H1 (cell line): Measurements from ENCODE around the gene CFAP65. TPM values are rescaled to one million over a fixed set of nuclear protein-coding genes. Genes with fewer than 3 reads are reported as not detected.

Experiments
- CEBPB ChIP-seq: IDR thresholded peaks from 2 replicates; pipeline ENCODE4 v1.6.1; 2012; ENCODE audit warnings: low read depth, low read length
- CTBP2 ChIP-seq: IDR thresholded peaks from 2 replicates; pipeline ENCODE4 v1.7.0; 2011; ENCODE audit warnings: borderline replicate concordance, mild to moderate bottlenecking, moderate library complexity, mixed read lengths, low read length; ENCODE audit not compliant: insufficient read depth, insufficient read length
- GTF2F1 ChIP-seq: IDR thresholded peaks from 2 replicates; pipeline ENCODE4 v1.6.1; 2012; ENCODE audit warnings: low read depth, low read length, improper control_type of control experiment, borderline replicate concordance
- HDAC6 ChIP-seq: IDR thresholded peaks from one replicate; pipeline ENCODE4 v1.7.1; 2012; ENCODE audit warnings: low read depth, mild to moderate bottlenecking, inconsistent platforms, low read length, moderate library complexity
- KDM1A ChIP-seq: fragments of 200-600, 300-600 bp; sonication (generic); IDR thresholded peaks from 2 replicates; pipeline ENCODE4 v1.7.1; 2016; ENCODE audit warnings: mild to moderate bottlenecking, low read length, borderline replicate concordance
- NANOG ChIP-seq: IDR thresholded peaks from 2 replicates; pipeline ENCODE4 v1.6.1; 2011; ENCODE audit warnings: low read length, low read depth, mild to moderate bottlenecking, inconsistent platforms; ENCODE audit not compliant: insufficient read depth, poor library complexity, severe bottlenecking
- PHF8 ChIP-seq: fragments of 200-600 bp; sonication (generic); conservative IDR thresholded peaks from 2 replicates; pipeline ENCODE4 v1.7.1; 2012; ENCODE audit warnings: low read depth, mild to moderate bottlenecking, inconsistent platforms, low read length, moderate library complexity
- RBBP5 ChIP-seq: IDR thresholded peaks from 2 replicates; pipeline ENCODE4 v1.7.1; 2012; ENCODE audit warnings: low read depth, mild to moderate bottlenecking, inconsistent platforms, low read length, moderate library complexity, borderline replicate concordance
- RXRA ChIP-seq: IDR thresholded peaks from 2 replicates; pipeline ENCODE4 v1.6.1; 2011; ENCODE audit warnings: low read depth, mild to moderate bottlenecking, low read length, moderate library complexity; ENCODE audit not compliant: insufficient read depth
- SIRT6 ChIP-seq: IDR thresholded peaks from one replicate; pipeline ENCODE4 v1.7.1; 2012; ENCODE audit warnings: low read length, inconsistent platforms
- SP4 ChIP-seq: IDR thresholded peaks from 2 replicates; pipeline ENCODE4 v1.6.1; 2012; ENCODE audit warnings: low read length, inconsistent platforms
- SRF ChIP-seq: IDR thresholded peaks from 2 replicates; pipeline ENCODE4 v1.6.1; 2011; ENCODE audit warnings: mild to moderate bottlenecking, low read depth, low read length, moderate library complexity
- SUZ12 ChIP-seq: fragments of 200-600 bp; sonication (generic); IDR thresholded peaks from 2 replicates; pipeline ENCODE4 v1.6.1; 2012; ENCODE audit warnings: mild to moderate bottlenecking, inconsistent platforms, low read length, moderate library complexity, mixed read lengths
- polyA plus RNA-seq, 7 experiments: library from polyadenylated mRNA; depleted of rRNA in 3 of 7; stranded (reverse) in 5 of 7; unstranded in 2 of 7; fragments of >200 nt in 5 of 7; fragments of 200-250 nt in 2 of 7; gene quantifications; 1 replicate in 5 of 7; 2 replicates in 1 of 7; 4 replicates in 1 of 7; pipeline versions ENCODE4 v1.2.1 to v1.2.3, GENCODE V29; 2011 to 2013; ENCODE audit warnings: missing spikeins in 2 of 7, mixed read lengths in 2 of 7
- total RNA-seq: library from RNA; stranded (reverse); fragmentation: NEBNext Ultra II Directional; extraction: Animal tissue kit (Norgen Biotek cat#: 25700); gene quantifications from 2 replicates; pipeline ENCODE4 v1.2.1, GENCODE V29; 2021
- TF ChIP-seq, protein P1 (sequence below), 3 experiments: IDR thresholded peaks; 1 replicate in 2 of 3; 2 replicates in 1 of 3; pipeline versions ENCODE4 v1.5.1 to v1.6.1; 2011; ENCODE audit warnings: low read length in 3 of 3, mild to moderate bottlenecking in 3 of 3, inconsistent platforms in 2 of 3, low read depth in 1 of 3, moderate library complexity in 1 of 3; ENCODE audit not compliant: insufficient read depth in 1 of 3; ENCODE audit errors: control extremely low read depth in 1 of 3
- TF ChIP-seq, protein P2 (sequence below): IDR thresholded peaks from 2 replicates; pipeline ENCODE4 v1.6.1; 2012; ENCODE audit warnings: inconsistent platforms
- TF ChIP-seq, protein P3 (sequence below): IDR thresholded peaks from 2 replicates; pipeline ENCODE4 v1.6.1; 2012; ENCODE audit warnings: inconsistent platforms

CFAP65 gene
- total and polyA plus RNA-seq, 2 of the 8 experiments (the other 6 are each of a cell fraction or from before 2014, with no cell fraction given): 0.19 to 0.45 TPM

DNA sequence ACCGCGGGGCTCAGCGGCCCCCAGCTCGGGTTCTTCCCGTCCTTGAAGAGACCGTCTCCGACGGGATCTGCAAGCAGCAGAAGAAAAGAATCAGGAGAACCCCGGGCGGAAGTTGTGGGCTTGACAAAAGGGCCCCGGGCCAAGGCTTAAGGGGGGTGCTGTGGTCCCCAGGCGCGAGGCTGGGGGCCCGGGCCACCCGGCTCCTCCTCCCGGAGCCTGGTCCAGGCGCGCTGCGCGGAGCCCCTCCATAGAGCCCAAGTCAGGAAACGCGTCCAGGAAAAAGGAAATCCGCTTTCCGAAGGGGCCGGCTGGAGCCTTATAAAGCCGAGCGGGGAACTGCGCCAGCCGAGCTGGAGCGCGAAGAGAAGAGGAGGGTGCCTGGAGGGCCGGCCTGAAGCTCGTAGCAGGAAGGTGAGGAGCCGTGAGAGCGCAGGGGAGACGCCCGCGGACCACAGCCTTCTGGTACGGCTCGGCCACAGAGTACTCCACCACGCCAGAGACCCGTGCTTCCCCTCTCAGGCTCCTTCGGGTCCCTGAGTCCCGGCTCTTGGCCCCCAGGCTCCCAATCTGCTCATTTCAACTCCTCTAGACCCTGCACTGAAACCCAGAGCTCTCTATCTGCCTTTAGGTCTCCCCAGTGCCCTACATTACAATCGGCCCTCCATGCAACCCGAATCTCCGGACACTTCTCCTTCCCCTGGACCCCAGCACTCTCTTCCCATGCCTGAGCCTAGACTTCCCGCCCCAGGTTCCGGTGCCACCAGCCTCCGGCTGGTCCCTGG lies 56.9 kb downstream of the CFAP65 start (continued):
- TF ChIP-seq CEBPB (no peak), CTBP2 (peak; percentile 98), PHF8 (no peak), GTF2F1 (no peak), NANOG (no peak), SUZ12 (peak; percentile 86), SIRT6 (no peak), KDM1A (no peak), RXRA (no peak), SP4 (no peak), RBBP5 (0 out of 2 replicates have a peak, but pooled peaks have one; percentile 7), HDAC6 (no peak), SRF (no peak)
- TF ChIP-seq, protein P1, sequence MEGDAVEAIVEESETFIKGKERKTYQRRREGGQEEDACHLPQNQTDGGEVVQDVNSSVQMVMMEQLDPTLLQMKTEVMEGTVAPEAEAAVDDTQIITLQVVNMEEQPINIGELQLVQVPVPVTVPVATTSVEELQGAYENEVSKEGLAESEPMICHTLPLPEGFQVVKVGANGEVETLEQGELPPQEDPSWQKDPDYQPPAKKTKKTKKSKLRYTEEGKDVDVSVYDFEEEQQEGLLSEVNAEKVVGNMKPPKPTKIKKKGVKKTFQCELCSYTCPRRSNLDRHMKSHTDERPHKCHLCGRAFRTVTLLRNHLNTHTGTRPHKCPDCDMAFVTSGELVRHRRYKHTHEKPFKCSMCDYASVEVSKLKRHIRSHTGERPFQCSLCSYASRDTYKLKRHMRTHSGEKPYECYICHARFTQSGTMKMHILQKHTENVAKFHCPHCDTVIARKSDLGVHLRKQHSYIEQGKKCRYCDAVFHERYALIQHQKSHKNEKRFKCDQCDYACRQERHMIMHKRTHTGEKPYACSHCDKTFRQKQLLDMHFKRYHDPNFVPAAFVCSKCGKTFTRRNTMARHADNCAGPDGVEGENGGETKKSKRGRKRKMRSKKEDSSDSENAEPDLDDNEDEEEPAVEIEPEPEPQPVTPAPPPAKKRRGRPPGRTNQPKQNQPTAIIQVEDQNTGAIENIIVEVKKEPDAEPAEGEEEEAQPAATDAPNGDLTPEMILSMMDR (IDR thresholded peaks at IDR 0.05; ENCODE audit: control extremely low read depth in 1 of 3, insufficient read depth in 1 of 3, low read depth in 1 of 3, low read length in 3 of 3): no peak
- TF ChIP-seq, protein P2, sequence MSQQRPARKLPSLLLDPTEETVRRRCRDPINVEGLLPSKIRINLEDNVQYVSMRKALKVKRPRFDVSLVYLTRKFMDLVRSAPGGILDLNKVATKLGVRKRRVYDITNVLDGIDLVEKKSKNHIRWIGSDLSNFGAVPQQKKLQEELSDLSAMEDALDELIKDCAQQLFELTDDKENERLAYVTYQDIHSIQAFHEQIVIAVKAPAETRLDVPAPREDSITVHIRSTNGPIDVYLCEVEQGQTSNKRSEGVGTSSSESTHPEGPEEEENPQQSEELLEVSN: no peak
- TF ChIP-seq, protein P3, sequence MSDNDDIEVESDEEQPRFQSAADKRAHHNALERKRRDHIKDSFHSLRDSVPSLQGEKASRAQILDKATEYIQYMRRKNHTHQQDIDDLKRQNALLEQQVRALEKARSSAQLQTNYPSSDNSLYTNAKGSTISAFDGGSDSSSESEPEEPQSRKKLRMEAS: no peak
